ENCODE data around the gene ATP8B3.

DNA sequence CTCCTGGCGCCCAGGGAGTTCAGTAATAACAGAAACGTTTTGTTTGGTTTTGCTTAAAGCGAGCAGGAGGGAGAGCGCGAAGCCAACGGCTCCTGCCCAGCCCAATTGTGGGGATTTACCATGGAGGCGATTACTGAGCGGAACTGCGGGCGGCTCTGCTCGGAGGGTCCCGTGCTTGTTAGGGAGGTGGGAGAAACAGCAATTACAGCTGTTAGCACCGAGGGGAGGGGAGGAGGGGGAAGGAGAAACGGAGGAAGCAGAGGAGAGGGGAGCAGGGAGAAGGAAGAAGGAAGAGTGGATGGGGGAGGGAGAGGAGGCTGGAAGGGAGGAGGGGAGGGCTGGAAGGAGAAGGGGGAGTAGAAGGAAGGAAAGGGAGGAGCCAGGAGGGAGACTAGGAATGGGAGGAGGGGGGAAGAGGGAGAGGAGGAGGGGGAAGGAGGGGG is 66.5 kb downstream of the ATP8B3 start:
- TF ChIP-seq EP300 (IDR thresholded peaks at IDR 0.05) = no peak
- TF ChIP-seq, protein P1, sequence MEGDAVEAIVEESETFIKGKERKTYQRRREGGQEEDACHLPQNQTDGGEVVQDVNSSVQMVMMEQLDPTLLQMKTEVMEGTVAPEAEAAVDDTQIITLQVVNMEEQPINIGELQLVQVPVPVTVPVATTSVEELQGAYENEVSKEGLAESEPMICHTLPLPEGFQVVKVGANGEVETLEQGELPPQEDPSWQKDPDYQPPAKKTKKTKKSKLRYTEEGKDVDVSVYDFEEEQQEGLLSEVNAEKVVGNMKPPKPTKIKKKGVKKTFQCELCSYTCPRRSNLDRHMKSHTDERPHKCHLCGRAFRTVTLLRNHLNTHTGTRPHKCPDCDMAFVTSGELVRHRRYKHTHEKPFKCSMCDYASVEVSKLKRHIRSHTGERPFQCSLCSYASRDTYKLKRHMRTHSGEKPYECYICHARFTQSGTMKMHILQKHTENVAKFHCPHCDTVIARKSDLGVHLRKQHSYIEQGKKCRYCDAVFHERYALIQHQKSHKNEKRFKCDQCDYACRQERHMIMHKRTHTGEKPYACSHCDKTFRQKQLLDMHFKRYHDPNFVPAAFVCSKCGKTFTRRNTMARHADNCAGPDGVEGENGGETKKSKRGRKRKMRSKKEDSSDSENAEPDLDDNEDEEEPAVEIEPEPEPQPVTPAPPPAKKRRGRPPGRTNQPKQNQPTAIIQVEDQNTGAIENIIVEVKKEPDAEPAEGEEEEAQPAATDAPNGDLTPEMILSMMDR (IDR thresholded peaks at IDR 0.05) = no peak
